HepG2 (cell line): Measurements from ENCODE around the gene ATP9A. TPM values are rescaled to one million over a fixed set of nuclear protein-coding genes. Genes with fewer than 3 reads are reported as not detected.
A peak's percentile ranks its signal among the peaks of the same experiment; 100 is the strongest.

Source experiments
- ATAC-seq: fragments of 200-7000 bp; cut with Tn5 transposase; 3 replicates; pipeline ENCODE4 v1.9.1; 2020; ENCODE audit warnings: mild to moderate bottlenecking, moderate library complexity
- BruUV-seq: library from RNA; stranded (reverse); fragments of 400-500 nt; replicated peaks from 2 replicates; lab custom pipeline; 2021; lab: Mats Ljungman, UMichigan
- CTCF ChIA-PET: fragments of 300-600 bp; formaldehyde crosslinking; extraction: SDS; loops from one replicate; lab custom pipeline; 2021; ENCODE audit warnings: low total read pairs, inconsistent platforms, low intra/inter-chr PET ratio; lab: Yijun Ruan, JAX
- POLR2A ChIA-PET: fragments of 350-600 bp; sonication (Branson Sonifier 250); formaldehyde crosslinking; loops from one replicate; lab custom pipeline; 2020; ENCODE audit warnings: antibody characterized with exemption, inconsistent platforms; lab: Yijun Ruan, JAX
- DNase-seq: peaks from one replicate; pipeline ENCODE4 v3.0.0-alpha.2; 2015; ENCODE audit warnings: low spot score
- FAIRE-seq: peaks from 3 replicates; lab custom pipeline; 2011; peaks lifted over from hg19 to GRCh38; lab: Jason Lieb, UNC
- H2AFZ ChIP-seq: one replicate; pipeline ENCODE4 v1.6.1; 2011; ENCODE audit warnings: low read length, inconsistent platforms
- H3K27ac ChIP-seq: fragments of 300-600 bp; 3 replicates; pipeline ENCODE4 v1.8.0; 2011; ENCODE audit warnings: mixed run types, mild to moderate bottlenecking, mixed read lengths, low read length, inconsistent platforms; ENCODE audit not compliant: insufficient read depth; ENCODE audit errors: extremely low read length
- H3K27me3 ChIP-seq, 2 experiments: fragments of 200-600 bp in 1 of 2; 2 replicates in 1 of 2; 3 replicates in 1 of 2; pipeline versions ENCODE4 v1.6.0 to v1.8.0; 2011; ENCODE audit warnings: low read length in 2 of 2, mild to moderate bottlenecking in 2 of 2, moderate library complexity in 2 of 2, inconsistent platforms in 1 of 2; ENCODE audit not compliant: insufficient read depth in 2 of 2, control insufficient read depth in 1 of 2
- H3K36me3 ChIP-seq, 2 experiments: fragments of 200-600 bp in 1 of 2; replicated peaks in 1 of 2; 2 replicates in 1 of 2; 3 replicates in 1 of 2; pipeline versions ENCODE4 v1.5.1 to v1.8.0; 2011; ENCODE audit warnings: low read length in 2 of 2, inconsistent platforms in 1 of 2; ENCODE audit not compliant: insufficient read depth in 2 of 2, control insufficient read depth in 1 of 2
- H3K4me1 ChIP-seq: 2 replicates; pipeline ENCODE4 v1.5.1; 2012; ENCODE audit warnings: low read length, inconsistent platforms; ENCODE audit not compliant: insufficient read depth
- H3K4me2 ChIP-seq: 2 replicates; pipeline ENCODE4 v1.6.0; 2011; ENCODE audit warnings: low read depth, low read length, inconsistent platforms
- H3K4me3 ChIP-seq, 3 experiments: fragments of 200-600 bp in 1 of 3; sonication (generic), shearing (Covaris generic) in 1 of 3; replicated peaks in 1 of 3; 2 replicates each; pipeline ENCODE4 v1.5.1; 2011 to 2016; ENCODE audit warnings: low read length in 3 of 3, inconsistent platforms in 2 of 3, low read depth in 2 of 3, mild to moderate bottlenecking in 2 of 3, control low read depth in 1 of 3, mixed read lengths in 1 of 3; ENCODE audit not compliant: insufficient read depth in 1 of 3
- H3K79me2 ChIP-seq: one replicate; pipeline ENCODE4 v1.6.1; 2011; ENCODE audit warnings: low read length, inconsistent platforms; ENCODE audit not compliant: insufficient read depth
- H3K9ac ChIP-seq: 2 replicates; pipeline ENCODE4 v1.6.0; 2011; ENCODE audit warnings: mild to moderate bottlenecking, low read depth, low read length, inconsistent platforms; ENCODE audit not compliant: insufficient read depth
- H3K9me3 ChIP-seq: 2 replicates; pipeline ENCODE4 v1.5.1; 2012; ENCODE audit warnings: mild to moderate bottlenecking, low read length
- H4K20me1 ChIP-seq: 2 replicates; pipeline ENCODE4 v1.6.0; 2011; ENCODE audit warnings: inconsistent platforms, mild to moderate bottlenecking, low read length, moderate library complexity; ENCODE audit not compliant: insufficient read depth
- CBX2 ChIP-seq, 2 experiments: fragments of 200-600 bp in 1 of 2; sonication (generic); formaldehyde crosslinking in 1 of 2; IDR thresholded peaks; 2 replicates each; pipeline versions ENCODE4 v1.7.0 to v1.8.1; 2018 to 2022; ENCODE audit warnings: low read depth in 2 of 2, low read length in 1 of 2, mild to moderate bottlenecking in 1 of 2, missing genetic modification reagents in 1 of 2
- DMAP1 ChIP-seq: IDR thresholded peaks from 2 replicates; pipeline ENCODE4 v1.6.1; 2016
- EZH2 ChIP-seq: conservative IDR thresholded peaks from 2 replicates; pipeline ENCODE4 v1.6.1; 2012; ENCODE audit warnings: mild to moderate bottlenecking, low read depth, low read length, moderate library complexity
- ISL2 ChIP-seq: sonication (generic); formaldehyde crosslinking; IDR thresholded peaks from 2 replicates; pipeline ENCODE4 v1.5.0; 2020; ENCODE audit warnings: missing genetic modification reagents
- MTERF4 ChIP-seq: sonication (generic); formaldehyde crosslinking; IDR thresholded peaks from 2 replicates; pipeline ENCODE4 v1.8.0; 2023; ENCODE audit warnings: mild to moderate bottlenecking, missing genetic modification reagents
- PCBP1 ChIP-seq: fragments of 200-400 bp; formaldehyde crosslinking; IDR thresholded peaks from 2 replicates; pipeline ENCODE4 v1.6.1; 2017; ENCODE audit warnings: mild to moderate bottlenecking, low read depth, low read length, borderline replicate concordance
- REXO4 ChIP-seq: sonication (generic); formaldehyde crosslinking; IDR thresholded peaks from 2 replicates; pipeline ENCODE4 v1.8.0; 2022; ENCODE audit warnings: missing genetic modification reagents, mild to moderate bottlenecking, borderline replicate concordance
- SAP130 ChIP-seq: IDR thresholded peaks from 2 replicates; pipeline ENCODE4 v1.6.1; 2016; ENCODE audit warnings: low read depth
- SRSF1 ChIP-seq: fragments of 200-400 bp; formaldehyde crosslinking; optimal IDR thresholded peaks from 2 replicates; pipeline ENCODE3; 2017; ENCODE audit warnings: mild to moderate bottlenecking, low read depth, low read length, moderate library complexity
- ZNF543 ChIP-seq: sonication (generic); formaldehyde crosslinking; IDR thresholded peaks from 2 replicates; pipeline ENCODE4 v1.4.0; 2020; ENCODE audit warnings: mild to moderate bottlenecking, missing genetic modification reagents
- WGBS: methylation state at CpG from one replicate; pipeline ENCODE4 v1.1.6; 2017; ENCODE audit warnings: low lambda C conversion rate; 5-methylcytosine and 5-hydroxymethylcytosine counted together
- in situ Hi-C: cut with HindIII; loops from 2 replicates; pipeline ENCODE4 v1.10.0; 2017; ENCODE audit warnings: low pct_unique_long_range_greater_than_20kb; ENCODE audit not compliant: extremely low pct_ligation_motif_present
- intact Hi-C: fragments of 100-400 bp; cut with micrococcal nuclease; formaldehyde crosslinking; loops from one replicate; pipeline ENCODE4 v1.10.0; 2022; ENCODE audit not compliant: unreplicated experiment
- polyA plus RNA-seq, 8 experiments: library from polyadenylated mRNA; depleted of rRNA in 3 of 8; stranded (reverse) in 7 of 8; unstranded in 1 of 8; fragments of >200 nt; fragmentation: Illumina TruSeq in 4 of 8; extraction: Trizol in 4 of 8; gene quantifications; 2 replicates each; pipeline versions ENCODE4 v1.2.1 to v1.2.3, GENCODE V29; 2011 to 2016; ENCODE audit warnings: low read depth in 4 of 8, missing spikeins in 1 of 8, mixed read lengths in 1 of 8; ENCODE audit not compliant: insufficient read depth in 1 of 8
- total RNA-seq, 5 experiments: library from RNA; depleted of rRNA; stranded (reverse); fragments of >200 nt; fragmentation: Illumina TruSeq; extraction: Trizol; gene quantifications; 2 replicates each; pipeline ENCODE4 v1.2.3, GENCODE V29; 2016; ENCODE audit warnings: low read depth in 1 of 5

The ATP9A gene
- total and polyA plus RNA-seq, 2 of the 13 experiments (the other 11 are each of a cell fraction or from before 2014, with no cell fraction given), result 11.8 to 18.5 TPM

GRCh38 chr20:51563174-51563485, 205.1 kb downstream of the ATP9A start:
- intact Hi-C loops, result no loop called here
- peak overlapping the region; percentile 96 for H3K4me2 ChIP-seq
- H2AFZ ChIP-seq, result no peak overlapping the region
- H3K27ac ChIP-seq, result no peak overlapping the region
- peaks cover 8 to 57% of the 10 kb centered on the region in 2 experiments; a peak in 4 of 5 replicates for H3K27me3 ChIP-seq
- no peak for FAIRE-seq
- peak overlapping the region; percentile 59; the same call in 1 of the 2 replicates for H3K9ac ChIP-seq
- H3K79me2 ChIP-seq, result no peaks in the 10 kb centered on the region
- BruUV-seq, result no TSS peak
- DNase-seq, result no peak
- peak; percentile 16 for ATAC-seq
- peak overlapping the region; percentile 44 to 75 (median 61) for H3K4me3 ChIP-seq
- ChIA-PET CTCF (no interaction called here), POLR2A (interaction anchor here (1.2 to 2.8 kb wide), 8 partner anchors 9 to 76 kb away, joined by 3 to 16 read pairs (median 4); partner anchors contain the start of gene NFATC2)
- 0 out of 2 replicates have a peak, but pooled peaks have one; percentile 14 for TF ChIP-seq ISL2 (CRISPR knock-in tag)
- TF ChIP-seq EZH2, result peak; percentile 37; the same call in 1 of the 2 replicates
- TF ChIP-seq SRSF1, result no peak
- TF ChIP-seq CBX2 (IDR thresholded peaks at IDR 0.05; ENCODE audit: low read depth, low read length), result peak; percentile 86
- no peak for TF ChIP-seq CBX2 (CRISPR knock-in tag; IDR thresholded peaks at IDR 0.05; ENCODE audit: low read depth)
- TF ChIP-seq SAP130 (CRISPR knock-in tag), result 0 out of 2 replicates have a peak, but pooled peaks have one; percentile 14
- TF ChIP-seq REXO4 (CRISPR knock-in tag), result no peak
- 0 out of 2 replicates have a peak, but pooled peaks have one; percentile 52 for TF ChIP-seq PCBP1
- no peak for TF ChIP-seq ZNF543
- no peak for TF ChIP-seq DMAP1 (CRISPR knock-in tag)
- TF ChIP-seq MTERF4 (CRISPR knock-in tag), result 0 out of 2 replicates have a peak, but pooled peaks have one; percentile 1
- H3K9me3 ChIP-seq, result no peaks in the 10 kb centered on the region
- in situ Hi-C loops, result no loop called here
- H3K4me1 ChIP-seq, result peaks cover 51% of the 10 kb centered on the region
- 0% methylated on average over 9 of the region's 9 CpGs for whole genome bisulfite sequencing
- no peaks in the 10 kb centered on the region for H3K36me3 ChIP-seq
- peaks cover 11% of the 10 kb centered on the region; the same call in 1 of the 2 replicates for H4K20me1 ChIP-seq
